ENCODE data around the gene PDLIM5. TPM values are rescaled to one million over a fixed set of nuclear protein-coding genes. Genes with fewer than 3 reads are reported as not detected.

The PDLIM5 gene
- total and polyA plus RNA-seq, 5 donors from 2014 or later = 36.5 to 64.5 (median 45.3) TPM

GRCh38 chr4:94686086-94686485 is 234.3 kb downstream of the PDLIM5 start:
- no peaks in the 10 kb centered on the region for H3K27me3 Mint-ChIP-seq
- ATAC-seq (ENCODE audit: low read depth in 2 of 2) (no peak), DNase-seq (no peak)
- no peak overlapping the region for H3K27ac Mint-ChIP-seq
- Histone ChIP-seq H3K27ac (ENCODE audit: insufficient read depth, low read length, poor library complexity, severe bottlenecking) (no peak overlapping the region), H3K4me1 (ENCODE audit: control insufficient read depth, insufficient read depth, low read length, poor library complexity, severe bottlenecking) (no peaks in the 10 kb centered on the region), H3K9me3 (ENCODE audit: control insufficient read depth in 2 of 2, low read length in 2 of 2) (no peaks in the 10 kb centered on the region), H3K36me3 (ENCODE audit: control insufficient read depth, insufficient read depth, low read length) (no peaks in the 10 kb centered on the region), H3K27me3 (ENCODE audit: control insufficient read depth, insufficient read depth, low read length) (no peaks in the 10 kb centered on the region), H3K4me3 (ENCODE audit: low read depth, low read length) (no peak overlapping the region)
- no peak overlapping the region for H3K4me3 Mint-ChIP-seq
- H3K36me3 Mint-ChIP-seq = no peaks in the 10 kb centered on the region
- no peaks in the 10 kb centered on the region for H3K4me1 Mint-ChIP-seq
- no peaks in the 10 kb centered on the region for H3K9me3 Mint-ChIP-seq

- Histone ChIP-seq H3K4me3 (ENCODE audit: low read depth, low read length) (no peak overlapping the region), H3K36me3 (ENCODE audit: control insufficient read depth, insufficient read depth, low read length) (no peaks in the 10 kb centered on the region), H3K27me3 (ENCODE audit: control insufficient read depth, insufficient read depth, low read length) (no peaks in the 10 kb centered on the region), H3K9me3 (ENCODE audit: control insufficient read depth in 2 of 2, low read length in 2 of 2) (no peaks in the 10 kb centered on the region), H3K4me1 (ENCODE audit: control insufficient read depth, insufficient read depth, low read length, poor library complexity, severe bottlenecking) (no peaks in the 10 kb centered on the region), H3K27ac (ENCODE audit: insufficient read depth, low read length, poor library complexity, severe bottlenecking) (no peak overlapping the region)
- no peak for DNase-seq
- Mint-ChIP-seq H3K4me3 (no peak overlapping the region), H3K9me3 (no peaks in the 10 kb centered on the region), H3K4me1 (no peaks in the 10 kb centered on the region), H3K27ac (no peak overlapping the region), H3K36me3 (no peaks in the 10 kb centered on the region), H3K27me3 (peaks cover 10% of the 10 kb centered on the region)
- no peak for ATAC-seq (ENCODE audit: low read depth in 2 of 2)
Observed at GRCh38 chr4:94689155-94689860, 237.6 kb downstream of the PDLIM5 start.

- DNase-seq = no peak
- no peak for ATAC-seq (ENCODE audit: low read depth in 2 of 2)
- no peaks in the 10 kb centered on the region for H3K36me3 Mint-ChIP-seq
- H3K27ac ChIP-seq (ENCODE audit: insufficient read depth, low read length, poor library complexity, severe bottlenecking) = no peak overlapping the region
- no peaks in the 10 kb centered on the region for H3K36me3 ChIP-seq (ENCODE audit: control insufficient read depth, insufficient read depth, low read length)
- H3K9me3 ChIP-seq (ENCODE audit: control insufficient read depth in 2 of 2, low read length in 2 of 2) = no peaks in the 10 kb centered on the region
- no peak overlapping the region for H3K4me3 Mint-ChIP-seq
- no peak overlapping the region for H3K27ac Mint-ChIP-seq
- H3K4me3 ChIP-seq (ENCODE audit: low read depth, low read length) = no peak overlapping the region
- H3K9me3 Mint-ChIP-seq = no peaks in the 10 kb centered on the region
- no peaks in the 10 kb centered on the region for H3K27me3 ChIP-seq (ENCODE audit: control insufficient read depth, insufficient read depth, low read length)
- H3K27me3 Mint-ChIP-seq = peaks cover 14% of the 10 kb centered on the region
- no peaks in the 10 kb centered on the region for H3K4me1 ChIP-seq (ENCODE audit: control insufficient read depth, insufficient read depth, low read length, poor library complexity, severe bottlenecking)
- no peaks in the 10 kb centered on the region for H3K4me1 Mint-ChIP-seq
Observed at GRCh38 chr4:94690851-94691254, 239.1 kb downstream of the PDLIM5 start.

GRCh38 chr4:94691552-94691951 is 239.8 kb downstream of the PDLIM5 start:
- no peaks in the 10 kb centered on the region for H3K4me1 Mint-ChIP-seq
- no peak overlapping the region for H3K27ac Mint-ChIP-seq
- no peak for DNase-seq
- H3K36me3 Mint-ChIP-seq = no peaks in the 10 kb centered on the region
- Histone ChIP-seq H3K4me3 (ENCODE audit: low read depth, low read length) (no peak overlapping the region), H3K27ac (ENCODE audit: insufficient read depth, low read length, poor library complexity, severe bottlenecking) (no peak overlapping the region), H3K4me1 (ENCODE audit: control insufficient read depth, insufficient read depth, low read length, poor library complexity, severe bottlenecking) (no peaks in the 10 kb centered on the region), H3K36me3 (ENCODE audit: control insufficient read depth, insufficient read depth, low read length) (no peaks in the 10 kb centered on the region), H3K9me3 (ENCODE audit: control insufficient read depth in 2 of 2, low read length in 2 of 2) (no peaks in the 10 kb centered on the region), H3K27me3 (ENCODE audit: control insufficient read depth, insufficient read depth, low read length) (no peaks in the 10 kb centered on the region)
- no peak overlapping the region for H3K4me3 Mint-ChIP-seq
- peaks cover 14% of the 10 kb centered on the region for H3K27me3 Mint-ChIP-seq
- H3K9me3 Mint-ChIP-seq = no peaks in the 10 kb centered on the region
- no peak for ATAC-seq (ENCODE audit: low read depth in 2 of 2)

GRCh38 chr4:94695384-94695783 is 243.6 kb downstream of the PDLIM5 start:
- ATAC-seq (ENCODE audit: low read depth in 2 of 2) = no peak
- DNase-seq = no peak
- Mint-ChIP-seq H3K9me3 (no peaks in the 10 kb centered on the region), H3K27ac (no peak overlapping the region), H3K27me3 (peaks cover 14% of the 10 kb centered on the region), H3K36me3 (no peaks in the 10 kb centered on the region), H3K4me1 (no peaks in the 10 kb centered on the region), H3K4me3 (no peak overlapping the region)
- no peaks in the 10 kb centered on the region for H3K36me3 ChIP-seq (ENCODE audit: control insufficient read depth, insufficient read depth, low read length)
- H3K9me3 ChIP-seq (ENCODE audit: control insufficient read depth in 2 of 2, low read length in 2 of 2) = no peaks in the 10 kb centered on the region
- no peaks in the 10 kb centered on the region for H3K4me1 ChIP-seq (ENCODE audit: control insufficient read depth, insufficient read depth, low read length, poor library complexity, severe bottlenecking)
- H3K4me3 ChIP-seq (ENCODE audit: low read depth, low read length) = no peak overlapping the region
- no peak overlapping the region for H3K27ac ChIP-seq (ENCODE audit: insufficient read depth, low read length, poor library complexity, severe bottlenecking)
- no peaks in the 10 kb centered on the region for H3K27me3 ChIP-seq (ENCODE audit: control insufficient read depth, insufficient read depth, low read length)

GRCh38 chr4:94698187-94698586 is 246.4 kb downstream of the PDLIM5 start:
- H3K27me3 ChIP-seq (ENCODE audit: control insufficient read depth, insufficient read depth, low read length) = no peaks in the 10 kb centered on the region
- DNase-seq (no peak), ATAC-seq (ENCODE audit: low read depth in 2 of 2) (no peak)
- H3K27me3 Mint-ChIP-seq = peaks cover 7% of the 10 kb centered on the region
- no peaks in the 10 kb centered on the region for H3K36me3 ChIP-seq (ENCODE audit: control insufficient read depth, insufficient read depth, low read length)
- no peaks in the 10 kb centered on the region for H3K4me1 ChIP-seq (ENCODE audit: control insufficient read depth, insufficient read depth, low read length, poor library complexity, severe bottlenecking)
- no peaks in the 10 kb centered on the region for H3K9me3 Mint-ChIP-seq
- H3K4me1 Mint-ChIP-seq = no peaks in the 10 kb centered on the region
- H3K4me3 ChIP-seq (ENCODE audit: low read depth, low read length) = no peak overlapping the region
- H3K4me3 Mint-ChIP-seq = no peak overlapping the region
- H3K9me3 ChIP-seq (ENCODE audit: control insufficient read depth in 2 of 2, low read length in 2 of 2) = no peaks in the 10 kb centered on the region
- no peak overlapping the region for H3K27ac Mint-ChIP-seq
- H3K36me3 Mint-ChIP-seq = no peaks in the 10 kb centered on the region
- H3K27ac ChIP-seq (ENCODE audit: insufficient read depth, low read length, poor library complexity, severe bottlenecking) = no peak overlapping the region

GRCh38 chr4:94700298-94700697 is 248.6 kb downstream of the PDLIM5 start:
- no peak for DNase-seq

GRCh38 chr4:94701631-94702300 is 250.0 kb downstream of the PDLIM5 start:
- H3K4me3 Mint-ChIP-seq = no peak overlapping the region
- H3K27ac ChIP-seq (ENCODE audit: insufficient read depth, low read length, poor library complexity, severe bottlenecking) = no peak overlapping the region
- H3K27ac Mint-ChIP-seq = no peak overlapping the region
- ATAC-seq (ENCODE audit: low read depth in 2 of 2) = no peak
- no peaks in the 10 kb centered on the region for H3K36me3 Mint-ChIP-seq
- DNase-seq = no peak
- no peaks in the 10 kb centered on the region for H3K4me1 ChIP-seq (ENCODE audit: control insufficient read depth, insufficient read depth, low read length, poor library complexity, severe bottlenecking)
- H3K36me3 ChIP-seq (ENCODE audit: control insufficient read depth, insufficient read depth, low read length) = no peaks in the 10 kb centered on the region
- no peaks in the 10 kb centered on the region for H3K9me3 ChIP-seq (ENCODE audit: control insufficient read depth in 2 of 2, low read length in 2 of 2)
- H3K27me3 ChIP-seq (ENCODE audit: control insufficient read depth, insufficient read depth, low read length) = no peaks in the 10 kb centered on the region
- peaks cover 0 to 3% (median 0%) of the 10 kb centered on the region in 7 donors for H3K9me3 Mint-ChIP-seq
- no peaks in the 10 kb centered on the region for H3K4me1 Mint-ChIP-seq
- peaks cover 8% of the 10 kb centered on the region for H3K27me3 Mint-ChIP-seq
- no peak overlapping the region for H3K4me3 ChIP-seq (ENCODE audit: low read depth, low read length)

More at GRCh38 chr4:94700298-94700697, 248.6 kb downstream of the PDLIM5 start:
- no peak overlapping the region for H3K27ac Mint-ChIP-seq
- no peaks in the 10 kb centered on the region for H3K36me3 Mint-ChIP-seq
- no peaks in the 10 kb centered on the region for H3K4me1 ChIP-seq (ENCODE audit: control insufficient read depth, insufficient read depth, low read length, poor library complexity, severe bottlenecking)
- no peak overlapping the region for H3K4me3 Mint-ChIP-seq
- no peaks in the 10 kb centered on the region for H3K9me3 Mint-ChIP-seq
- no peaks in the 10 kb centered on the region for H3K27me3 ChIP-seq (ENCODE audit: control insufficient read depth, insufficient read depth, low read length)
- H3K4me1 Mint-ChIP-seq = no peaks in the 10 kb centered on the region
- H3K4me3 ChIP-seq (ENCODE audit: low read depth, low read length) = no peak overlapping the region
- peaks cover 12% of the 10 kb centered on the region for H3K27me3 Mint-ChIP-seq
- ATAC-seq (ENCODE audit: low read depth in 2 of 2) = no peak
- no peaks in the 10 kb centered on the region for H3K36me3 ChIP-seq (ENCODE audit: control insufficient read depth, insufficient read depth, low read length)
- no peaks in the 10 kb centered on the region for H3K9me3 ChIP-seq (ENCODE audit: control insufficient read depth in 2 of 2, low read length in 2 of 2)
- no peak overlapping the region for H3K27ac ChIP-seq (ENCODE audit: insufficient read depth, low read length, poor library complexity, severe bottlenecking)
